GM18502 (cell line): ENCODE results near the gene TSPEAR.
"Not testable (repeated sequence)": the region's sequence is repeated elsewhere in the genome, so short reads cannot be mapped to it uniquely, and the experiment has no call there.

Experiments used
- ATAC-seq: cut with Tn5 transposase; IDR thresholded peaks from one replicate; pipeline ENCODE4 v1.9.1; 2021; ENCODE audit warnings: mild to moderate bottlenecking; ENCODE audit not compliant: unreplicated experiment, poor library complexity

TSPEAR gene

GRCh38 chr21:44564099-44564498 lies 147.3 kb downstream of the TSPEAR start:
- no peak for ATAC-seq

- ATAC-seq, result no peak
Measured at GRCh38 chr21:44558695-44559094, 152.7 kb downstream of the TSPEAR start, which contains the start of gene KRTAP10-3. Gene KRTAP10-3, minus strand, starts transcription at chr21:44558795. Its CDS starts 80 bp downstream, at chr21:44558715.

- ATAC-seq, result not testable (repeated sequence)
Measured at GRCh38 chr21:44558329-44558675, 153.1 kb downstream of the TSPEAR start.

GRCh38 chr21:44557491-44558328 lies 153.7 kb downstream of the TSPEAR start:
- no peak for ATAC-seq

GRCh38 chr21:44556879-44557278 lies 154.5 kb downstream of the TSPEAR start:
- no peak for ATAC-seq

- ATAC-seq, result no peak
Measured at GRCh38 chr21:44555200-44555875, 156.0 kb downstream of the TSPEAR start.

- ATAC-seq, result no peak
Measured at GRCh38 chr21:44552681-44553080, 158.7 kb downstream of the TSPEAR start.

- no peak for ATAC-seq
Measured at GRCh38 chr21:44552136-44552535, 159.2 kb downstream of the TSPEAR start.

GRCh38 chr21:44551340-44551961 lies 159.9 kb downstream of the TSPEAR start, which contains the start of gene KRTAP10-2:
Gene KRTAP10-2, minus strand, starts transcription at chr21:44551505. Its CDS starts 47 bp downstream, at chr21:44551458.
- ATAC-seq, result no peak

- ATAC-seq, result no peak
Measured at GRCh38 chr21:44550807-44551206, 160.6 kb downstream of the TSPEAR start.

- not testable (repeated sequence) for ATAC-seq
Measured at GRCh38 chr21:44550285-44550684, 161.1 kb downstream of the TSPEAR start.

- no peak for ATAC-seq
Measured at GRCh38 chr21:44549525-44550211, 161.7 kb downstream of the TSPEAR start.

- ATAC-seq, result no peak
Measured at GRCh38 chr21:44548922-44549321, 162.4 kb downstream of the TSPEAR start.

- no peak for ATAC-seq
Measured at GRCh38 chr21:44548381-44548780, 163.0 kb downstream of the TSPEAR start.

GRCh38 chr21:44547656-44548331 lies 163.6 kb downstream of the TSPEAR start:
- no peak for ATAC-seq

GRCh38 chr21:44544566-44544965 lies 166.8 kb downstream of the TSPEAR start:
- no peak for ATAC-seq

GRCh38 chr21:44542716-44543115 lies 168.7 kb downstream of the TSPEAR start:
- ATAC-seq, result no peak

GRCh38 chr21:44540741-44541288 lies 170.6 kb downstream of the TSPEAR start:
- ATAC-seq, result no peak

GRCh38 chr21:44539991-44540666 lies 171.2 kb downstream of the TSPEAR start, which contains the start of gene KRTAP10-1:
Gene KRTAP10-1, minus strand, starts transcription at chr21:44540195. Its CDS starts 45 bp downstream, at chr21:44540150.
- ATAC-seq, result no peak
